Activated CD4-positive, alpha-beta T cell treated with anti-CD3 and anti-CD28 coated beads for 36 hours (primary cell): ENCODE data around the gene VAC14. TPM values are rescaled to one million over a fixed set of nuclear protein-coding genes. Genes with fewer than 3 reads are reported as not detected.
"Not testable (repeated sequence)": the region's sequence is repeated elsewhere in the genome, so short reads cannot be mapped to it uniquely, and the experiment has no call there.

ENCODE experiments used
- ATAC-seq: fragments of 200-7000 bp; cut with Tn5 transposase; one replicate; pipeline ENCODE4 v1.10.0; 2021; ENCODE audit warnings: mild to moderate bottlenecking, moderate library complexity
- CTCF ChIA-PET: fragments of 350-600 bp; sonication (Branson Sonifier 250); formaldehyde crosslinking; loops from one replicate; lab custom pipeline; 2021; ENCODE audit warnings: antibody characterized with exemption; lab: Charles Lee
- POLR2A ChIA-PET: fragments of 350-600 bp; sonication (Branson Sonifier 250); formaldehyde crosslinking; loops from one replicate; lab custom pipeline; 2021; ENCODE audit warnings: antibody characterized with exemption, inconsistent platforms; lab: Charles Lee
- DNase-seq: peaks from one replicate; pipeline ENCODE4 v3.0.0-alpha.2; 2020
- H3K27ac Mint-ChIP-seq: one replicate; pipeline ENCODE4 v1.8.0; 2021; ENCODE audit warnings: mixed read lengths
- H3K27me3 Mint-ChIP-seq: one replicate; pipeline ENCODE4 v1.8.0; 2021; ENCODE audit warnings: mixed read lengths
- H3K36me3 Mint-ChIP-seq: one replicate; pipeline ENCODE4 v1.8.0; 2021; ENCODE audit warnings: low read depth, mixed read lengths
- H3K4me1 Mint-ChIP-seq: one replicate; pipeline ENCODE4 v1.8.0; 2021; ENCODE audit warnings: mixed read lengths
- H3K4me3 Mint-ChIP-seq: one replicate; pipeline ENCODE4 v1.8.0; 2021; ENCODE audit warnings: mild to moderate bottlenecking, moderate library complexity, mixed read lengths
- H3K9me3 Mint-ChIP-seq: one replicate; pipeline ENCODE4 v1.8.0; 2021; ENCODE audit warnings: low read depth, mixed read lengths
- intact Hi-C, 2 experiments: fragments of 100-400 bp; cut with DNase I in 1 of 2; cut with micrococcal nuclease in 1 of 2; formaldehyde crosslinking; loops; one replicate each; pipeline versions ENCODE4 v1.14.2 to v1.15.1; 2022 to 2024; cut with DNase I, micrococcal nuclease
- total RNA-seq, 2 experiments: library from RNA; stranded (reverse); gene quantifications; one replicate each; pipeline ENCODE4 v1.2.3, GENCODE V29; 2021

Gene VAC14
- total RNA-seq, 2 experiments from 2014 or later: 24.8 to 26.2 TPM

- Mint-ChIP-seq H3K27me3 (no peaks in the 10 kb centered on the region), H3K36me3 (no peaks in the 10 kb centered on the region), H3K9me3 (no peaks in the 10 kb centered on the region), H3K4me3 (no peak overlapping the region), H3K27ac (no peak overlapping the region), H3K4me1 (no peaks in the 10 kb centered on the region)
- POLR2A ChIA-PET: no interaction called here
- intact Hi-C loops: no loop called here
- CTCF ChIA-PET: interaction anchor here (0.8 to 1.4 kb wide), 3 partner anchors 17 to 96 kb away, joined by 3 to 5 read pairs (median 3); no protein-coding TSS in a partner anchor
- no peak for DNase-seq
- no peak for ATAC-seq
These were observed 125.0 kb downstream of the VAC14 start for GRCh38 chr16:70675851-70676513.

- no peak for ATAC-seq
- Mint-ChIP-seq H3K4me1 (no peaks in the 10 kb centered on the region), H3K27ac (no peak overlapping the region), H3K4me3 (no peak overlapping the region), H3K27me3 (no peaks in the 10 kb centered on the region), H3K36me3 (no peaks in the 10 kb centered on the region), H3K9me3 (no peaks in the 10 kb centered on the region)
- POLR2A ChIA-PET: no interaction called here
- intact Hi-C loops: no loop called here
- DNase-seq: no peak
- CTCF ChIA-PET: interaction anchor here (1.4 kb wide), 2 partner anchors 21 to 97 kb away, joined by 3 to 8 read pairs; no protein-coding TSS in a partner anchor
These were observed 126.5 kb downstream of the VAC14 start for GRCh38 chr16:70674221-70675014.

- ATAC-seq, H3K9me3 Mint-ChIP-seq, H3K4me1 Mint-ChIP-seq, H3K36me3 Mint-ChIP-seq, H3K4me3 Mint-ChIP-seq, DNase-seq, H3K27me3 Mint-ChIP-seq, H3K27ac Mint-ChIP-seq, intact Hi-C loops, POLR2A ChIA-PET: not testable (repeated sequence)
- CTCF ChIA-PET: interaction anchor here (1.5 kb wide), 1 partner anchor 100 kb away, joined by 3 read pairs; no protein-coding TSS in a partner anchor
These were observed 130.0 kb downstream of the VAC14 start for GRCh38 chr16:70670938-70671337.

GRCh38 chr16:70670175-70670574 is 130.8 kb downstream of the VAC14 start:
- ChIA-PET CTCF (interaction anchor here (1.5 kb wide), 1 partner anchor 101 kb away, joined by 3 read pairs; no protein-coding TSS in a partner anchor), POLR2A (no interaction called here)
- no peaks in the 10 kb centered on the region for H3K27me3 Mint-ChIP-seq
- no peak overlapping the region for H3K4me3 Mint-ChIP-seq
- DNase-seq (no peak), ATAC-seq (no peak)
- H3K36me3 Mint-ChIP-seq: peaks cover 2% of the 10 kb centered on the region
- H3K9me3 Mint-ChIP-seq: peaks cover 1% of the 10 kb centered on the region
- intact Hi-C loops: no loop called here
- no peaks in the 10 kb centered on the region for H3K4me1 Mint-ChIP-seq
- H3K27ac Mint-ChIP-seq: no peak overlapping the region

- CTCF ChIA-PET: interaction anchor here (0.7 to 3.2 kb wide), 2 partner anchors 13 to 346 kb away, joined by 4 to 17 read pairs; no protein-coding TSS in a partner anchor
- no peak overlapping the region for H3K4me3 Mint-ChIP-seq
- peaks cover 1% of the 10 kb centered on the region for H3K9me3 Mint-ChIP-seq
- H3K36me3 Mint-ChIP-seq: peaks cover 2% of the 10 kb centered on the region
- POLR2A ChIA-PET: no interaction called here
- DNase-seq (peak; percentile 2), ATAC-seq (no peak)
- H3K4me1 Mint-ChIP-seq: no peaks in the 10 kb centered on the region
- intact Hi-C loops: no loop called here
- H3K27ac Mint-ChIP-seq: no peak overlapping the region
- H3K27me3 Mint-ChIP-seq: no peaks in the 10 kb centered on the region
These were observed 134.9 kb downstream of the VAC14 start for GRCh38 chr16:70665806-70666735.

- CTCF ChIA-PET: no interaction called here
- Mint-ChIP-seq H3K4me1 (no peaks in the 10 kb centered on the region), H3K36me3 (peaks cover 2% of the 10 kb centered on the region), H3K9me3 (peaks cover 1% of the 10 kb centered on the region), H3K4me3 (no peak overlapping the region), H3K27ac (no peak overlapping the region), H3K27me3 (no peaks in the 10 kb centered on the region)
- ATAC-seq: no peak
- intact Hi-C loops: no loop called here
- POLR2A ChIA-PET: no interaction called here
- no peak for DNase-seq
These were observed 135.8 kb downstream of the VAC14 start for GRCh38 chr16:70665113-70665694.

- H3K4me3 Mint-ChIP-seq: no peak overlapping the region
- peaks cover 1% of the 10 kb centered on the region for H3K9me3 Mint-ChIP-seq
- H3K36me3 Mint-ChIP-seq: peaks cover 2% of the 10 kb centered on the region
- intact Hi-C loops: no loop called here
- H3K27ac Mint-ChIP-seq: no peak overlapping the region
- CTCF ChIA-PET: no interaction called here
- H3K4me1 Mint-ChIP-seq: no peaks in the 10 kb centered on the region
- DNase-seq (no peak), ATAC-seq (no peak)
- H3K27me3 Mint-ChIP-seq: no peaks in the 10 kb centered on the region
- POLR2A ChIA-PET: no interaction called here
These were observed 136.4 kb downstream of the VAC14 start for GRCh38 chr16:70664325-70665112.

- ChIA-PET CTCF (no interaction called here), POLR2A (no interaction called here)
- DNase-seq: no peak
- peaks cover under 1% of the 10 kb centered on the region for H3K36me3 Mint-ChIP-seq
- no peak for ATAC-seq
- intact Hi-C loops: no loop called here
- H3K27me3 Mint-ChIP-seq: no peaks in the 10 kb centered on the region
- H3K27ac Mint-ChIP-seq: no peak overlapping the region
- no peak overlapping the region for H3K4me3 Mint-ChIP-seq
- H3K9me3 Mint-ChIP-seq: no peaks in the 10 kb centered on the region
- no peaks in the 10 kb centered on the region for H3K4me1 Mint-ChIP-seq
These were observed 137.2 kb downstream of the VAC14 start for GRCh38 chr16:70663524-70664324.

GRCh38 chr16:70662991-70663523 is 137.9 kb downstream of the VAC14 start:
- H3K4me1 Mint-ChIP-seq: no peaks in the 10 kb centered on the region
- no peak overlapping the region for H3K27ac Mint-ChIP-seq
- no peaks in the 10 kb centered on the region for H3K27me3 Mint-ChIP-seq
- H3K9me3 Mint-ChIP-seq: no peaks in the 10 kb centered on the region
- ChIA-PET POLR2A (interaction anchor here (0.6 kb wide), 1 partner anchor 60 kb away, joined by 3 read pairs; no protein-coding TSS in a partner anchor), CTCF (interaction anchor here (1.3 kb wide), 2 partner anchors 9 to 107 kb away, joined by 5 to 8 read pairs; no protein-coding TSS in a partner anchor)
- H3K36me3 Mint-ChIP-seq: no peaks in the 10 kb centered on the region
- ATAC-seq (no peak), DNase-seq (no peak)
- no peak overlapping the region for H3K4me3 Mint-ChIP-seq
- intact Hi-C loops: no loop called here
